ENCODE measurements around the gene CDC42EP4.

CDC42EP4 gene

DNA sequence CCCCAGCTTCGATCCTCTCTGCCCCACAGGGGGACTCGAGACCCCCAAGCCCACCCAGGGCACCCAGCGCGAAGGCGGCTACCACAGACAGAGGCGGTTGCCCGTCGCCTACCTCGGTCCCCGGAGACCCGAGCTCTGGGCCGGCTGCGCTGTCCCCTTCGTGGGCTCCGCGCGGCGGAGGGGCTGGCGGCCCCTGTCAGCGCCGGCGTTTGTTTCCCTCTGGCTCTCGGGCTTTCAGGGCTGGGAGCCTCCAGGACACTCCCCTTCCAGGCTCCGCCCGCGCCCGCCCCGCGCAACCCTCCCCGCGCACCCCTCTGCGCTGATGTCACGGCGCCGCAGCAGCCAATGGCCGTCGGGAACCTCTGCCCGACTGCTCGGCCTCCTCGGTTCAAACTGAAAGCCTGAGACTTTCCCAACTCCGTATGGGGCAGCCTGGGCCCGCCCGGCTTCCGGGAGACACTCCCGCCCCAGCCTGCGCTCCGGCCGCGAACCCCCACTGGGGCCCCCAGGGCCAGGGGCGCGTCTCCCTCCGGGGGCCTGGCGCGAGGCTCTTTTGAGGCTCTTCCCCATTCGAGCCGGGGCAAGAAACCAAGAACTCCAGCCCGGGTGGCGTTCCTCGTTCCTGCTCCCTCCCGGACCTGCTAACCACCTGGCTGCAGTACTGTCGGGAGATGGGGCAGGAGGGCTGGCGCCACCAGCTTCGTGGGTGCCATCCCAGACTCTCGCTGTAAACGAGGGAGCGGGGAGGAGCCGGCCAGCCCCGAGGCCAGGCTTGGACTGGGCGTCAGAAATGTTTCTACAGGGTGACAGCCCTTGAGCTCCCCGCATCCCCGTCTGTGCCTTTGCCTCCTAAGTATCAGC, at the start of gene CDC42EP4:
TSS of gene CDC42EP4 (minus strand) at position 221 of the 861 bp plus-strand sequence. CDS start 25,501 bp downstream, outside the sequence.
- DNase-seq: peak; percentile 84

DNA sequence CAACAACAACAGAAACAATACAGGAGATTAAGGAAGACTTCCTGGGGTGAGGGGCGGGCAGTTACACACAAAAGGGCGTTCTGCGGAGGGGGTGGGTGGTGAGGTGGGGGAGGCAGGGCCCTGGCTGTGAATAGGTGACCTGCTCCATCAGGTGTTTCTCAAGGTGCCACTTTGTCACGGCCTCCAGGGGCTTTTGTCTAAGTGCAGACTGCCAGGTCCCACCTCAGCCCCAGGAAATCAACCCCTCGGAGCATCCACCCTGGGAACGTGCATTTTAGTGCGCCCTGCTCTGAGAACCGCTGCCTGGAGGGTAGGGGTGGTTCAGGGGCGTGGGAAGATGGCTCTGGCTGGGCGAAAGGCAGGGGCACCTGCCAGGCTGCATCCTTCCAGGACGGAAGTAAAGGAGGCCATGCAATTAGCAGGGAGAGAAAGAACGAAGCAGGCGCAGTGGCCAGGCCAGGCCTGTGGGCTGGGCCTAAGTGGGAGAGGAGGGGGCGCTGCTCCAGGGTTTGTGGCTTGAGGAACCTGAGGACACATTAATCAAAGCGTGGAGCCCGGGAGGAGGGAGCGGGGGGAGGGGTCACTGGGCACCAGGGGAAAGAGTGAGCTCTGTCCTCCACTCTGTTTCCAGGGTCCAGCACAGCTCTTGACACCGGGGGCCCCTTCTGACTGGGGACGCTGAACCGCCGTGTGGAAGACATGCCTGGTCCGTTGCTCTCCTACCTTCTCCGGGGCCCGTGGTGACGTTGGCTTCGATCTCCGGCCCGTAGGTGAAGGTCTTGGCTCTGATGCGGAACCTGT, 49.4 kb upstream of the CDC42EP4 start:
- DNase-seq: no peak

DNA sequence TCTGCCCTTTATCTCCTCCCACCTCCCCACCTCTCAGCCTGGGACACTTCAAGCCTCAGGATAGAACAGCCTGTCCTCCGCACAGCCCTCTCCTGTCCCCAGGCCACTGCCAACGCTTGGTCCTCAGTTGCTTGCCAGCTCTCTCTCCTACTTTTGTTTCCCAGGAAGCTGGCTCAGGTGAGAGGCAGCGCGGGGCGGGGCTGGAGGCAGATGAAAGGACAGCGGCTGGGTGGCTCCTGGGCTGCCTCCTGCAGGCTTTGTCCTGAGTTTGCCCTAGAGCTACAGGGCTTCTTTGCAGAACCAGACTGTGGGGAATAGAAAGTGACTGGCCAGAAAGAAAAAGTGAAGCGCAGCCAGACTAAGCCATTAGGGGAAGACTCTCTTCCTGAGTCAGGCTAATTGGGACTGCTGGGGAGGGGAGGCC, 48.2 kb upstream of the CDC42EP4 start:
- DNase-seq: no peak

GRCh38 chr17:73359352-73359751, 47.6 kb upstream of the CDC42EP4 start:
- DNase-seq: no peak

GRCh38 chr17:73358668-73359067, 46.9 kb upstream of the CDC42EP4 start:
- no peak for DNase-seq

- no peak for DNase-seq
Observed at GRCh38 chr17:73357981-73358380, 46.2 kb upstream of the CDC42EP4 start.

DNA sequence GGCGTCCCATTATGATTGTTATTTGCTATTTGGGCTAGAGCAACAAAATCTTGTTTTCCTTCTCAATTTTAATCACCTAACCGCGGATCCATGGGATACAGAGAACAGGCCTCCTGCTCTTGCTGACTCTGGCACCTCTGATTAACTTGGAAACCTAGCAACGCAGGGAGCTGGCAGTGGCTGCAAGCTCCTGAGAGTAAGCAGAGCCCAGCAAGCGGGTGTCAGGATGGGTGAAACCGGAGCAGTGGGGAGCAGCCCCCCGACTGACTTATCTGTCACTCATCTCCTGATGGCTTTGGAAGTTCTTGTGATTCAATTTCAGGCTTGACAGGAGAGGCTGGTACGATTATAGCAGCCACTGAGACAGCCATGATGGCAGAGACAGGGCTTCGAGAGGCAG, 45.5 kb upstream of the CDC42EP4 start:
- DNase-seq: no peak

DNA sequence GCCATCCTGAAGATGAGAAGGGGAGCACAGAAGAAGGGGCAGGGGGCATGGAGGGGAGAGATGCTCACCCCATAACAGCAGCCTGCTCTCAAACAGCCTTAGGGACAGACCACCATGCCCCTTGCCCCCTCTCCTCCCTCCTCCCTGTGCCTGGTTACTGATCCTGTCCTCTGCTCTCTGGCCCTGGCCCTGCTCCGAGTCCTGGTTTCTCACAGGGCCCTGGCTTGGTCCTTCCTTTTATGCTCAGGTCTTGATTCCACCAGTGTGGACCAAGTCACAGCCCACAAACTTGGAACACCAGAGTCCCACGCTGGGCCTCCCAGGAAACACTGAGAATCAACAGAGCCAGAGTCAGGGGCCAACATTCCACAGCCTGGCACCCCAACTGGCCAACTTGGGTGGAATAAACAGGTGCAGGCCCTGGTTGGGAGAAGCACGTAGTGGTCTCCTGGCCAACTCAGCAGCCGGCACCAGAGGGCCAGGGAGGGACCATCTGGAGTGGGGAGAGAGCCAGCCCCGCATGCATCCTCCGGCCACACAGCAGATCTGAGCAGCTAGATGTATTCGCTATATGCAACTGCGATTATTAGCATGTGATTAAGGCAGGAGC, 44.9 kb upstream of the CDC42EP4 start:
- no peak for DNase-seq

DNA sequence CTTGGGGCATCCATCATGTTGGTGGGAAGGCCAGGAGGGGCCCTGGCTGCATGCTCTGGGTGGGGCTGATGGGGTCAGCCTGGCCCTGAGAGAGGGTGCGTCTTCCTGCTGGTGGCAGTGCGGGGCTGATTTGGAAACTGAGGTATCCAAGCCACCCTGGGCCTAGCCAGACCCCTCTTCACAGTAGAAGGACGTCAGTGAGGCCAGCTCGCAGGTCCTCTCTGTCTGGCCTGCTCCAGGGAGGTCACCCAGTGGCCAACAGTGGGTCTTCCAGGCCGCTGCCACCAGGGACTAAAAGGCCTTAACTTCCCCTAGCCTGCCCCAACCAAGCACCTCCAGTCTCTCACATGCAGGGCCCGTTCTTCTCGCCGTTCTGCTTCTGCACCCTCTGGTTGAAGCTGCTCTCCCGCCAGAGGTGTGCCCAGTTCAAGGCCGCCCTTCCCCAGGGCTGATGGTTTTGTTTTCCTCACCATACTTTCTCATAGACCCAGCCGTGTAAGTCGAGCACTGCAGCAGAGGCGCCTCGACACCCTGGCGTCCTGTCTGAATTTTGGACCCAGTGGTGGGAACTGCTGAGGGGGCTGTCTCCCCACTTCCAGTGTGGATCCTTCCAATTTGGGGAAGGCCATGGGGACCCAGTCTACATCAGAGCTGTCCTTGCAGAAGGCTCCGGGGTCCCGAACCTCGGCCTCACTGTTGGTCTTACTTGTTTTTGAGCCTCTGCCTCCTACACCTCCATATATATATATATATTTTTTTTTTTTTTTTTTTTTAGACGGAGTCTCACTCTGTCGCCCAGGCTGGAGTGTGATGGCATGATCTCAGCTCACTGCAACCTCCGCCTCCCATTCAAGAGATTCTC, 42.9 kb upstream of the CDC42EP4 start:
- DNase-seq: no peak

DNA sequence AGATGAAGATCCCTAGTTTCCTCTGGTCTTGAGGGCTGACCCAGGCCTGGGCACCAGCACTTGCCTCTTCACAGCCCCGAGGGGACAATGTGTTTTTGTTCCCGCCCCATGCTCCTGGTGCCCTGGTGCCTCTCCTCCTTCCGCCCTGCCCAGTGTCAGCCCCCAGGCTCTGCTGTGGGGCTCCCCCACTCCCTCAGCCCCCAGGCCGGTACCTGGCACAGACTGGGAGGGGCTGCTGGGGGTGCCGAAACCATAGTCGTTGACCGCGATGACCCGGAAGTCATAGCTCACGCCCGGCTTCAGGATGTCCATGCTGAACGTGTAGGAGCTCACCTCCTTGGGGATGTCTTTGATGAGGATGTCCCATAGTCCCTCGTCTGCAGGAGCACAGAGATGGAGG, 40.5 kb upstream of the CDC42EP4 start:
- DNase-seq: no peak

DNA sequence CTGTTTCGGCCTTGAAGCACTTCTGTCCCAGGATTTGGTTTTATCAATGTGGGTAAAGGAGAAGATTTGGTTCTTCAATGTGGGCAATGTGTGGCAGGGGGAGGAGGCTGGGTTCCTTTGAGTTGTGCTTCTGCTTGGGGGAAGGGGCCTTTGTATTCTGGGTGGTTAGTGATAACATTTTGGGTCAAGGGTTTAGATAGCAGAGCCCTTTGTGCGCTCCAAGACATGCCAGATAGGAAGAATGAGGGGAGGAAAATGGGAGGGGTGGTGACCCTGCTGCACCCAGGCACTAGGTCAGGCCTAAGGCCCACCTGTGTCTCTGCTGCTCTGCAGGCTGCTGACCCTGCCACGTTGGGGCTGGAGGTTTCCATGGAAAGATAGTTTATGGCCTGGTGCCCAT, 40.0 kb upstream of the CDC42EP4 start:
- no peak for DNase-seq

GRCh38 chr17:73350864-73351263, 39.1 kb upstream of the CDC42EP4 start:
- no peak for DNase-seq

DNA sequence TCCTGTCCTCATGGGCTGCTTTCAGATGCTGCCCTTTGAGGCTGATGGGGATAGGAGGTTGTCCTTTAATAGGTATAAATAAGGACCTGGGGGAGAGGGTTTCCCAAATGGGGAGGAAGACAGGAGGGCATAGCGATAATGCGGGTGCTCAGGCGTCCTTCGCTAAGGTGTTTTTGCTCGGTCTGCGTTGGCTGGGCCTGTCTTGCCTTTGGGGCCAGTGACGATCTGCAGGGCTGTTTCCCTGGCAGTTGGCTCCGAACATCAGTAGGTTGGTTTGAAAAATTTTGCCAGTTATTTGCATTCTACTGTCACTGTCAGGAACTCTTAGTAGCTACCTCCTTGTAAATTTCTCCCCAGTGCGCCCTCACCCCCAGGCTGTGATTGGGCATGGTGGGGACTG, 37.8 kb upstream of the CDC42EP4 start:
- DNase-seq: no peak

DNA sequence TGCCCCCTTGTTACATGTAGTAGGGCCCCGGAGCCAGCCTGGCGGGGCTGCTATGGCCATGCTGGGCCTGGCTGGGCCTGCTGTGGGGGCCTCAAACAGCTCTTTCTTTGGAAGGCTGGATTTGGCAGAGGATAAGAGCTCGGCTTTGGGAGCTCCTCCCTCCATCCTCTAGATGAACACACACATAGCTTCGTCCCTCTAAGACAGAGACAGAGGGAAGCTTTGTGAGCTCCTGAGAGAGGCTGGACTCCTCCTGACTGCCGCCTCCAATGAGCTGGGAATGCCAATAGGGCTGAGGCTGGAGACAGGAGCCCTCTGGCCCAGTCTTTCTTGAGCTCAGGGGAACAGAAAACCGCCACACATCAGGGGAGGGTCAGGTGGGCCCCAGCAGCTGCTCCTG, 37.3 kb upstream of the CDC42EP4 start:
- DNase-seq: no peak

- no peak for DNase-seq
Observed at GRCh38 chr17:73348829-73349095, 37.0 kb upstream of the CDC42EP4 start.

- no peak for DNase-seq
Observed at GRCh38 chr17:73348018-73348828, 36.4 kb upstream of the CDC42EP4 start.

- DNase-seq: no peak
Observed at GRCh38 chr17:73347351-73347750, 35.5 kb upstream of the CDC42EP4 start.

DNA sequence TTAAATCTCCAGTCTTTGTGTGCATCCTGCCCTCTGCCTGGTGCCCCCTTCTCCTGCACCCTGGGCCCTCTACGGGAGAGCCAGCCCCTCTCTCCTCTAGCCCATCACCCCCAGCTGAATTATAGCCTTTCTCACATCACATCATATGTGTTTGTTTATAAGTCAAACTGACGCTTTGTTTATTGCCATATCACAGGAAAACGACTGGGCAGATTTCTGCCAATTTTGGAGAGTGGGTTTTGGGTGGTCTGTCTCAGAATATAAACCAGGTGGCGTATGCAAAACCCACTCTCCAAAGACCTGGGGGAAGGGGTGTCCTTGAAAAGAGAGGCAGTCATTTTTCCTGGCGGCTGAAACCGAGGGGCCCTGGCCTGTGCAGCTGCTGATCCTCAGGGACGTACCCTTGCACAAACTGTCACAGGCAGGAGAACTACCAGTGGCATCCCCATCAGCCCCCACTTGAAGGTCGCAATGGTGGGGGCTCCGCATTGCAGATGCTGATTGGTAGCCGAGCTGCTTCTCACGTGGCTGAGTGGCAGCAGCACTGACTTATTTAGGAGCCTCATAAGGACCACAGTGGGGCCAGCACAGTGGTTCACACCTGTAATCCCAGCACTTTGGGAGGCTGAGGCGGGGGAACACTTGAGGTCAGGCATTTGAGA, 34.8 kb upstream of the CDC42EP4 start:
- no peak for DNase-seq

GRCh38 chr17:73343739-73344454, 32.1 kb upstream of the CDC42EP4 start:
- DNase-seq: no peak

- no peak for DNase-seq
Observed at GRCh38 chr17:73343168-73343634, 31.4 kb upstream of the CDC42EP4 start.
